HG03103 (cell line): ENCODE data around the gene PRR15.
"Not testable (repeated sequence)": the region's sequence is repeated elsewhere in the genome, so short reads cannot be mapped to it uniquely, and the experiment has no call there.

ENCODE experiments used
- ATAC-seq: cut with Tn5 transposase; IDR thresholded peaks from one replicate; pipeline ENCODE4 v1.9.1; 2021; ENCODE audit warnings: low read depth; ENCODE audit not compliant: unreplicated experiment

Gene PRR15, protein sequence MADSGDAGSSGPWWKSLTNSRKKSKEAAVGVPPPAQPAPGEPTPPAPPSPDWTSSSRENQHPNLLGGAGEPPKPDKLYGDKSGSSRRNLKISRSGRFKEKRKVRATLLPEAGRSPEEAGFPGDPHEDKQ

DNA sequence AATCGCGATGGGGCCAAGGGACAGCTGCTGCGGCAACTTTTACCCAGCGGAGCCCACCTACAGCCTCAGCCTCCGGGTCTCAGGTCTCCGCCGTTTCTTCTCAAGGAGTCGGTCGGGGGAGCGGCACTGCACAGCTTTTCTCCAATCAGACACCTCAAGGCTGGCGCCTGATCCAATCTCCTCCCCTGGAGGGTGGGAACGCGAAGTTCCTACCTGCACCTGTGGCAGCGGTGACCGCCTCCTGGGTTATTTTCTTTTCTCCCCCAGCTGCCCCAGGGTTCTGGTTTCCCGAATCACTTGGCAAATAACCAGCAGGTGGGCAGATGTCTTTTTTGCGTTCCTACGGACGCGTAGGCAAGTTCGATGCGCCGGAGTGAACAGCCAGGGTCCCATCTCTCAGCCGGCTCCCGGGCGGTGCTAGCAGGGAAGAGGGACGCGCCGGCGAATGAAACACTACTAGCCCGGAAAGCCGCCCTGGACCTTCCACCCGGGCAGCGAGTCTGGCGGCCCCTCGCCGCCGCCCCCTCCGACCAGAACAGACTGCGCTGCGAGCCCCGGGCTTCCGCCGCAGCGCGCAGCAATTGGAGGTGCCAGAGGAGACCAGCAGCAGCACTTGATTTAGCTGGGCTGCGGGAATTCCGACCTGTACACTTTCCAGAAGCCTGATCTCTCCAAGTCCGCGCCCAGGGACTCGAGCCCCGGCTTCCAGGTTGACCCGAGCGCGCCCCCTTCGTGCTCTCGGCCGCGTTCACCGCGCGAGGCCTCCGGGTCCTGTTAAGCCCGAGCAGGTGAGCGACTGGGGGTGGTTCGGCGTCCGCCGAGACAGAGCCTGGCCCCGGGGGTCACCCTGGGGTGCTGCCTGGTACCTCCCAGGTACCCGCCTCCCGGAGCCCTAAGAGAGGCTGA, at the start of gene PRR15:
Gene PRR15, plus strand, starts transcription at position 246 of the 906 bp plus-strand sequence. CDS start 2,495 bp downstream, outside the sequence.
- ATAC-seq, result no peak

DNA sequence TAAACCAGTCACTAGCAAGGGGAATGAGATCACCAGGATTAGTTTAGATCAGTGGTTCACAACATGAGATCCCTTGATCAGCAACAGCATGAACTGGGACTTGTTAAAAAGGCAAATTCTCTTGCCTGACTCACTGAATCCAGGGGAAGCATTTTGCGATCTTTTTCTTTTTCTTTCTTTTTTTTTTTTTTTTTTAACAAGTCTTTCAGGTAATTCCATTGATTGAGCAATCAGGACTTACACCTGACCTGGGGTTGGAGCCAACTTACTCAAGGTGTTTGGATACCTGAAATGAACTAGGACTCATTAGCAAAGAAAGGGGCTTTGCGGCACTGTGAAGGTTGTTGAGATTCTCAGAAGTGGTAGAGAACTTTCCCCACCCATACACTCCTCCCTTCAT, 47.1 kb upstream of the PRR15 start:
- ATAC-seq, result no peak

DNA sequence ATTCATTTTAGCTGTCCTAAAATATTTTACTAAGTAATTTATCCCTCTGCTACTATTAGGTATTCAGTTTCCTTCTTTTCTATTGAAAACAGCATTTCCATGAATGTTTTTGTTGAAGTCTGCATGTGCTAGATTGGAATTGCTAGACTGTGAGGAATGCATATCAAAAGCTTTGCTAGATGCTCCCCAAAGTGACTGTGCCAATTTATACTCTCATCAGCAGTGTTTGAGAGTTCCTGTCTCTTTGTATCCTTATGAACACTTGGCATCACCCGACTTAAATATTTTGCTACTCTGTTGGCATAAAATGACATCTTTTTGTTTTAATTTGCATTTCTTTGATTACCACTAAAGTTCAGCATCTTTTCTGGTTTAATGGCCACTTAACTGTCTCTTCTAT, 45.0 kb upstream of the PRR15 start:
- no peak for ATAC-seq

DNA sequence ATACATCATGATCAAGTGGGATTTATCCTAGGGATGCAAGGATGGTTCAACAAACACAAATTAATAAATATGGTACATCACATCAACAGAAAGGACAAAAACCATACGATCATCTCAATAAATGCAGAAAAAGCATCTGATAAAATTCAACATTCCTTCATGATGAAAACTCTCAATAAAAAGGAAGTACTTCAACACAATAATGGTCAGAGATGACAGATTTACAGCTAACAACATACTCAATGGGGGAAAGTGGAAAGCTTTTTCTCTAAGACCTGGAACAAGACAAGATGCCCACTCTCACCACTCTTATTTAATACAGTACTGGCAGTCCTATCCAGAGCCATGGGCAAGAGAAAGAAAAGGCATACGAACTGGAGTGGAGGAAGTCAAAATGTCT, 39.9 kb upstream of the PRR15 start:
- ATAC-seq, result no peak

DNA sequence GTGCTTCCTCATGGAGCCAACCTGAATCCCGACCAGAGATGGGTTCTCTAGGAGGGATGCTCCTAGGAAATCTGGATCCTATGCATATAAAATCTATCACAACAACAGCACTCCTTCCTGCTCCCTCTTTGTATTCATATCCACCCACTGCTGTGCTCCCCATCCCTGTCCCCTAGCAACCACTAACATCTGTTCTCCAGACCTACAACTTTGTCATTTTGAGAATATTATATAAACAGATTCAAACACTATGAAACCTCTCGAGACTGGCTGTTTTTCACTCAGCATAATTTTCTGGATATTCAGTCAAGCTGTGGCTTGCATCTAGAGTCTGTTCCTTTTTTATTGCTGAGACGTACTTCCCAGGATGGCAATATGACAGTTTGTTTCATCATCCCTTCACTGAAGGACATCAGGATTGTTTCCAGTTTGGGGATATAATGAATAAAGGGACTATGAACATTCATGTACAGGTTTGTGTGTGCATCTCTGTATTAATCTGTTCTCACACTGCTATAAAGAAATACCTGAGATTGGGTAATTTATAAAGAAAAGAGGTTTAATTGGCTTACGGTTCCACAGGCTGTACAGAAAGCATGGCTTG, 36.0 kb upstream of the PRR15 start:
- no peak for ATAC-seq

DNA sequence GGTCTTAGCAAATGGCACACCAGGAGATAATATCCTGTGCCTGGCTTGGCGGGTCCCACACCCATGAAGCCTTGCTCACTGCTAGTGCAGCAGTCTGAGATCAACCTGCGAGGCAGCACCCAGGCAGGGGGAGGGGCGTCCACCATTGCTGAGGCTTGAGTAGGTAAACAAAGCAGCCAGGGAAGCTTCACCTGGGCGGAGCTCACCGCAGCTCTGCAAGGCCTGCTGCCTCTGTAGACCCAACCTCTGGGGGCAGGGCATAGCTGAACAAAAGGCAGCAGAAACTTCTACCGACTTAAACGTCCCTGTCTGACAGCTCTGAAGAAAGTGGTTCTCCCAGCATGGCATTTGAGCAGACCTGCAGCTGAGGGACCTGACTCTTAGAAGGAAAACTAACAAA, 35.1 kb upstream of the PRR15 start:
- ATAC-seq, result not testable (repeated sequence)

DNA sequence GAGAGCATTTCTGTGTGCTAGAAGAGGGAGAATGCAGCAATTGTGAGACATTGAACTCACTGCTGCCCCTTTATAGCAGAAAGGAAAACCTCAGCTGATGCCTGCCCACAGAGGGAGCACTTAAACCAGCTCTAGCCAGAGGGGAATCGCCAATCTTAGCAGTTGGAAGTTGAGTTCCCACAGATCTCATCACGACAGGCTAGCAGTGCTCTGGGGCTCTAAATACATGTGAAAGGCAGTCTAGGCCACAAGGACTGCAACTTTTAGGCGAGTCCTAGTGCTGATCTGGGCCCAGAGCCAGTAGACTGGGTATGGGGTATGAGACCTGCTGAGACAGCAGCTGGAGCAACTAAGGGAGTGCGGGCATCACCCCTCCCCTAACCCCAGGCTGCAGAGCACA, 25.2 kb upstream of the PRR15 start:
- ATAC-seq, result no peak

DNA sequence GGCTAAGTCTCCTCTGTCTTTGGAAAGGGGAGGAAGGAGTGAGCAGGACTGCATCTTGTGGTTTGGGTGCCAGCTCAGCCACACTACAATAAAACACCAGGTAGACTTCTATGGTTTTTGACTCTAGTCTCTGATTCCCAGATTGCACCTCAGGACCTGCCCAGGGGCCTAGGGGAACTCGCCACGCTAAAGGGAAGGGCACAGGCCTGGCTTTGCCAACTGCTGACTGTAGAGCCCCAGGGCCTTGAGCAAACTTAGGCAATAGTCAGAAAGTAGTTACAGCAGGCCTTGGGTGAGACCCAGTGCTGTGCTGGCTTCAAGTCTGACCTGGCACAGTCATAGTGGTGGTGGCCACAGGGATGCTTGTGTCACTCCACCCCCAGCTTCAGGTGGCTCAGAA, 24.2 kb upstream of the PRR15 start:
- no peak for ATAC-seq

DNA sequence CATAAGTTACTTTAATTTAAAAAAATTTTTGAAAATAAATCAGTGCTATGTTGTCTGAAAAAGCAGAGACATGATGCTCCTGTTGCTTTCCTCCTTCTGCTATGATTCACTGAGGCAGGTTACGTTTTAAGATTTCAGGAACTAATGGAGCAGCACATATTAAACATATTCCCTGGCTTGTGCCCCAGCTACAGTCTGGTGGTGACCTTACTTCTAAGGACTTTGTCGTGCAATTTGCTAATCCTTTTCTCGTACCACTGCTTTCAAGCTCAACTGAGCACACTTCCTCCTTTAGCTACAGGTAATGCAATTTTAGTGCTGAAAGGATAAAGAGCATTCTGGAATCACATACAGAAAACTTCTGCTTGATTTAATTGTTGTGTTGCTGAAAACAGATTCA, 16.2 kb upstream of the PRR15 start:
- ATAC-seq, result no peak

DNA sequence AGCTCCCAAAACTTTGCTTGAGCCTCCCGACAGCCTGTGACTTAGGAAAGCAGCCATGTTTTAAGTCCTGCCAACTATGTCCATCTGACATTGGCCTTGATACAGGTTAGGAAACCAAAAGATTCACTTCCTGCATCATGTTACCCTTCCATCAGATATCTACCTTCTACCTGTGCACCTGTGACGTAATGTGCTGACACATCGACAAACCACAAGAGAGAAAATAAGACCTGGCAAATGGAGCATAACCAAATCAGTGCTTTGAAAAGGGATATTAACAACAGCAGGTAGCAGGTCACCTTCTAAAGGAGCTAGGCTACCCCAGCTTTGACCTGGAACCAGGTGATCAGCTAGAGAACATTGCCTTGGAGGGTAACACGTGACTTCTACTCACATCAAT, 14.8 kb upstream of the PRR15 start:
- no peak for ATAC-seq

DNA sequence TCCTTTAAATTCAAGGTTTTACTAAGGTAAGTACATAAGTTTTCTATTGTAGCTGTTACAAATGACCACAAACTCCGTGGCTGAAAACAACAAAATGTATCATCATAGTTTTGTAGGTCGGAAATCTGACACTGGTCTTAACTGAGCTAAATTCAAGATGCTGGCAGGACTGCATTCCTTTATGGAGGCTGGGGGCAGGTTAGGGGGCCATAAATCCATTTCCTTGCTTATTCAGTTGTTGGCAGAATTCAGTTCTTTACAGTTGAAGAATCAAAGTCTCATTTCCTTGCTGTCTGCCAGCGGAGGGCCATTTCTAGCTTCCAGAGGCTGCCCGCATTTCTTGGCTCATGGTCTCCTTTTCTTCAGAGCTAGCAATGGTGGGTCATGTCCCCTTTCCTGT, 11.2 kb upstream of the PRR15 start:
- no peak for ATAC-seq

DNA sequence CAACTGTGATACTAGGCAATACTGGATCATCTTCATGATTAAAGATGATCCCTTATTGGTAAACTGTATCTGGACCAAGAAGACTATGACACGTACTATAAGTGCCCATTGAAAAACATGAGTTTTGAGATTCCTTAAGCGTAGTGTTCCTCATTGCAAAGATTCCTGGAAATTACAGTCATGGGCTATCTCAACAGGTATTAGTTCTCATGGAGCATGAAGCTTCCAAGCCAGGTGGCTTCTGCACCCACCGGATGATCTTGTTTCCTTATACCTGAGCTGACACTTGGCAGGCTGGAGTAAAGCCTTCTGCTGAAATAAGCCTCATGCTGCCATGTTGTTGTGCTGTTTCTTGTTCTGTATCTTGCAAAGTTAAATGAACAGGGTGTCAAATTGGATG, 8.6 kb upstream of the PRR15 start:
- no peak for ATAC-seq

DNA sequence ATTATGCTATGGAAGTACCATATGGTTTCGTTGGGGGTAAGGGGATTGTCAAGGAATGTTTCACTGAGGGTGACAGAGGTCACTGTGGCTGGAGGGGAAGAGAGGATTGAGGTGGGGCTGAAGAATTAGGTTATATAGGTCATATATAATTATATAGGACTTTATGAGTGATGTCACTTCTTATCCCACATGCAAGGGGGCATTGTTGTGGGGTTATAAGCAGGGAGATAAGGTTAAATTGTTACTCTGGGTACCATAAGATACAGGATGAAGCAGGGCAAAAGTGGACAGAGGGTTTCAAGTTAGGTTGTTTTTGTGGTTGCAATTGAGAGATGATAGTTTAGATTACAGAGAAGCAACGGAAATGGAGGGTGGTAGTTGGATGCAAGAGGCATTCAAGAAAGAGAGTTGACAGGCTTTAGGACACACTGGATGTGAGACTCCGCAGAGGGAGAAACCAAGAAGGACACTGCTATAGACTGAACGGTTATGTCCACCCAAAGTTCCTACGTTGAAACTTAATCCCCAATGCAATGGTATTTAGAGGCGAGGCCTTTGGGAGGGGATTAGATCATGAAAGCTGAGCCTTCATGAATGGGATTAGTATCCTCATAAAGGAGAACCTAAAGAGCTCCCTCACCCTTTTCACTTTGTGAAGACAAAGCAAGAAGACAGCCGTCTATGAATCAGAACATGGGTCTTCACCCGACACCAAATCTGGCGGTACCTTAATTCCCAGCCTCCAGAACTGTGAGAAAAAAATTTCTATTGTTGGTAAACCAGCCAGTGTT, 7.0 kb upstream of the PRR15 start:
- no peak for ATAC-seq

DNA sequence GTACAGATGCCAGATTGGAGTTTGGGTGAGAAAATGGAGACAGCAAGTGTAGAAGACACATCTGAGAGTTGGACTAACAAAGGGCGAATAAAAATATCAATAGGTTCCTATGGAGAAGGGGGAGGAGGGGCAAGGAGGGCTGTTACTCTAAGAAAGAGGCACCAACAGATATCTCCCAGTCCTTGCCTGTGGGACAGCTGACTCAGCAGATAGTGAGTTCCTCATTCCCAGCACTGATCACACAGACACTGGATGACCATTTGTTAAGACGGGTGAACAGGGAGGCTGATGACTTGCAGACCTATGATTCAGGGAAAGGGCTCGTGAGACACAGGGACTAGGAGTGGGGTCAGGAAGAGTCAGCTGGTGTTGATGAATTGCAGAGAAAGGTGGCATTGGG, 5.7 kb upstream of the PRR15 start:
- no peak for ATAC-seq

DNA sequence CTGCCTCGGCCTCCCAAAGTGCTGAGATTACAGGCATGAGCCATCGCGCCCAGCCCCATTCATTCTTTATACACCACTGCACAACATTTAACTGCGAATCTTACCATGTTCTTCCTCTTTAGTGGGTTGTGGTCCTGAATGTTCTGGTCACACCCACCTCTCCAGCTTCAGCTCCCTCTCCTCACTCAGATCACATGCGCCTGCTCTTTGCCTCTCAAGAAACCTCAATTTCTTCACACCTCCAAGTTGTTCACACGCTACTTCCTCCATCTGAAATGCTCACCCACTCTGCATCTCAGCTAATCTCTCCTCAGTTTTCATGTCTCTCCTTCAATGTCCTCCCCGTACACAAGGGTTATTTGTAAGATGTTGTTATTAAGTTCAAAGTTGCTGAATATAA, 2.4 kb upstream of the PRR15 start:
- ATAC-seq, result no peak

DNA sequence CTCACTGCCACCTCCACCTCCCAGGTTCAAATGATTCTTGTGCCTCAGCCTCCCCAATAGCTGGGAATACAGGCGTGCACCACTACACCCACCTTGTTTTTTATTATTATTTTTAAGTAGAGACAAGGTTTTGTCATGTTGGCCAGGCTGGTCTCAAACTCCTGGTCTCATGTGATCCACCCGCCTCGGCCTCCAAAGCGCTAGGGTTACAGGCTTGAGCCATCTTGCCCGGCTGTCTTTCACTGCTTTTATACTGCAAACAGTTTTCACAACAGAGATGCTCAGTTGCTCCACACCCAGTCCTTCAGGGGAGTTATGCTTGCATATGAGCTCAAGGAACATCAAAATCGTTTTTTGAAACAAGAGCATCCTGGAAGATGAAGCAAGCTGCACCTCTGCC, 1.3 kb upstream of the PRR15 start:
- ATAC-seq, result no peak

DNA sequence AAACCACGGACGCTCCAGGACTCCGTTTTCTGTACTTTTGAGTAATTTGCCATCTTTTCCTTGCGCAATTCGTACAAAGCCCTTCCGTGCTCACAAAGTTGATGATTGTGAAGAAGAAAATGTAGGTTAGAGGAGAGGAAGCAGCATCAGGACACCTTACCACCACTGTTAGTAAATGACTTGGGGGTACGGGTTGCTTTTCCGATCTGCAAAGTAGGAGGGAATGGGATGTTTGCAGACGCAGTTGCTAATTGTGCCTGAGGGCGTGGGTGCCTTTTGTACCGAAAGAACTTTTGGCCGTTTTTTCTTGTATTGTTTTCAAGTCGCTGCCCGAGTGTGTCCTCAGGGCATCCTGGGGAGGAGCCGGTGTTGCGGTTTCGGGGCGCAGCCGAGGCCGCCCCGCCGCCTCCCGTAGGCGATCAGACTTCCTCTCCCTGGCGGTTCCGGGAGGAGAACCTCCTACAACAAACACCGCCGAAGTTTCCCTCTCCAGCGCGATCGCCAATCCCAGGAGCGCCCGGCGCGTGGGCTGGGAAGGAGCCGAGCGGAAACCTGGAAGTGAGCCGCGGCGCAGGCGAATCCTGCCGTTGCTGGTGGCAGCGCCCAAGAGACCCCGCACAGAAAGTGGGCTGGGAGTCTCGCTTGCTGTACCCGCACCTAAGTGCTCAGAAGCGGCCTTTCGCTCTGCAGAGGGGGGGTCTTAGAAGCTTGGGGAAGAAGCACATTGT, 1.0 kb downstream of the PRR15 start:
- no peak for ATAC-seq

DNA sequence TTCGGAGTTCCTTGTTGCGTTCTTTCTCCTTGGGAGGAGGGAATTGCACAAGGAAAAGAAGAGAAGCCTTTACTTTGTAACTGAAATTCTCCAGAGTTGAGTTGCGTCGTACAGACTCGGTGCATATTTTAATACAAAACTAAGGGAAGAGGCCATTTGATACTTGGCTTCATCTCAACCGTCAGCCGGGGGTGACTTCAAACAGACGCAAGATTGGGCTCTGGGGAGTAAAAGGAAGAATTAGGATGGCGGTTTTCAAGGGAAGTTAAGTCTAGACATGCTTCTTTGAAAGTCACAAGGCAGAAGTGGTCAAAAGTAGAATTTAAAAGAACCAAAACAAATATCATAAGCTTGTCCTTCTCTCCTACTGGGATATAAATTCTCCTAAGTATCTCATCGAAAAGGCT, 1.6 kb downstream of the PRR15 start:
- no peak for ATAC-seq

DNA sequence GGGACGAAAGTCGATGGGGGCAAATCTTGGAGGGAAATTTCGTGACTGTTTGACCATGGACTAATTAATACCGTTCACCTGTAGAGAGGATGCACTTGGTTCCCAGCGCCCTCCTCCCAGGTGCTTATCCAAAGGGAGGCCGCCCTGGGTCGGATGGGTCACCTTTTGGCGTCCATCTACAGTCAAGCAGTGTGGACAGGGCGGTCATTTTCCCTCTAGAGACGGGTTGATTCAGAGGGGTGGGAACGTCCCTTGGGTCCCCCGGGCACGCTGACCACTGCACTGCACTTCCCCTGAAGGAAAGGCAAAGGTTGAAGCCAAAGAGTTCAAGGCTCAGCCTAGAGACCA, 2.0 kb downstream of the PRR15 start:
- no peak for ATAC-seq

DNA sequence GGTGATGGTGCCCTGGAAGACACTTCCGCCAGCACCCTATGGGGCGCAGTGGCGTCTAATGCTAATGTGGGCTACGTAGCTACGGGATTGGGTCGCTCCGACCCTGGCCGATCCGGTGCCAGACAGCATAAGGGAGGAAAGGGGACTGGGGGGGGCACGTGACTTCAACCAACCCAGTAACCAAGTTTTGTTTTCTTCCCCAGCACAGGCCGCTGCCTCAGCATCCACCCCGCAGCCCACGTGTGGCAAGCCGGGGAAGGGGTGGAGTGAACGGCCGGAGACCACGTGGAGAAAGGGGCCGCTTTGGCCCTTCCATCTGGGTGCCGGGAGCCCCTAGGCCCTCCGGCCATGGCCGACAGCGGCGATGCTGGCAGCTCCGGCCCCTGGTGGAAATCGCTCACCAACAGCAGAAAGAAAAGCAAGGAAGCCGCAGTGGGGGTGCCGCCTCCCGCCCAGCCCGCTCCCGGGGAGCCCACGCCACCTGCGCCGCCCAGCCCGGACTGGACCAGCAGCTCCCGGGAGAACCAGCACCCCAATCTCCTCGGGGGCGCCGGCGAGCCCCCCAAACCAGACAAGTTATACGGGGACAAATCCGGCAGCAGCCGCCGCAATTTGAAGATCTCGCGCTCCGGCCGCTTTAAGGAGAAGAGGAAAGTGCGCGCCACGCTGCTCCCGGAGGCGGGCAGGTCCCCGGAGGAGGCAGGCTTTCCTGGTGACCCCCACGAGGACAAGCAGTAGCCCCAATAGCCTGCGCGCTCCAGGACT, 2.5 kb downstream of the PRR15 start:
- ATAC-seq, result no peak
